Tracheal epithelial cell (primary cell): Measurements from ENCODE around the gene FASTKD2. TPM values are rescaled to one million over a fixed set of nuclear protein-coding genes. Genes with fewer than 3 reads are reported as not detected.

Experiments used
- total RNA-seq: library from RNA; depleted of rRNA; stranded (reverse); fragments of >200 nt; gene quantifications from 2 replicates; pipeline ENCODE4 v1.2.1, GENCODE V29; 2014

FASTKD2 gene
- 48.9 and 57.8 TPM in 2 replicates for total RNA-seq

GRCh38 chr2:206765242-206766056, at the start of gene FASTKD2, which contains the start of gene MDH1B:
Gene FASTKD2, plus strand, starts transcription at chr2:206765606. Its CDS starts 1,088 bp downstream, at chr2:206766694.
Gene MDH1B, minus strand, starts transcription at chr2:206765328. Its CDS starts 57 bp downstream, at chr2:206765271.

GRCh38 chr2:206718296-206718695, 47.1 kb upstream of the FASTKD2 start, which contains the start of gene DYTN:
Gene DYTN, minus strand, starts transcription at chr2:206718396. Its CDS starts 117 bp downstream, at chr2:206718279.

Other genes starting within 250 kb of the FASTKD2 start
- gene FAM237A, start 123.1 kb upstream of the FASTKD2 start, total RNA-seq: not detected in 2 replicates
- gene DYTN, start 47.2 kb upstream of the FASTKD2 start, total RNA-seq: not detected in 2 replicates
- gene MDH1B, start 278 bp upstream of the FASTKD2 start, total RNA-seq: 0.48 TPM in 1 of 2 replicates, not detected in the other
- not detected in 2 replicates for gene CPO, start 173.9 kb downstream of the FASTKD2 start, total RNA-seq